ENCODE data around the gene EEF2K. TPM values are rescaled to one million over a fixed set of nuclear protein-coding genes. Genes with fewer than 3 reads are reported as not detected.

Gene EEF2K
- total RNA-seq, 1 experiment from 2014 or later = 15.9 TPM

GRCh38 chr16:22262460-22262859, 56.4 kb downstream of the EEF2K start:
- no peak for TF ChIP-seq CTCF (IDR thresholded peaks at IDR 0.05; ENCODE audit: unreplicated experiment)
- ChIA-PET POLR2A (interaction anchor here (0.9 kb wide), 1 partner anchor 9 kb away, joined by 4 read pairs; no protein-coding TSS in a partner anchor), CTCF (no interaction called here)
- no TSS peak for BruUV-seq (replicated peaks)
- Mint-ChIP-seq H3K9me3 (ENCODE audit: unreplicated experiment) (no peaks in the 10 kb centered on the region), H3K27ac (ENCODE audit: low read depth, unreplicated experiment) (no peak overlapping the region), H3K36me3 (ENCODE audit: insufficient read depth, unreplicated experiment) (peaks cover 73% of the 10 kb centered on the region), H3K4me1 (ENCODE audit: insufficient read depth, unreplicated experiment) (peaks cover 5% of the 10 kb centered on the region), H3K4me3 (ENCODE audit: unreplicated experiment) (no peak overlapping the region), H3K27me3 (ENCODE audit: insufficient read depth, unreplicated experiment) (no peaks in the 10 kb centered on the region)
- intact Hi-C loops (cut with micrococcal nuclease) = no loop called here
- no peak for DNase-seq (ENCODE audit: unreplicated experiment)

GRCh38 chr16:22264786-22265185, 58.7 kb downstream of the EEF2K start:
- POLR2A ChIA-PET = interaction anchor here (0.8 kb wide), 1 partner anchor 181 kb away, joined by 3 read pairs; no protein-coding TSS in a partner anchor
- peaks cover 62% of the 10 kb centered on the region for H3K36me3 Mint-ChIP-seq (ENCODE audit: insufficient read depth, unreplicated experiment)
- H3K4me1 Mint-ChIP-seq (ENCODE audit: insufficient read depth, unreplicated experiment) = no peaks in the 10 kb centered on the region
- H3K4me3 Mint-ChIP-seq (ENCODE audit: unreplicated experiment) = no peak overlapping the region
- CTCF ChIA-PET = interaction anchor here (0.7 to 0.8 kb wide), 2 partner anchors 13 to 16 kb away, joined by 3 to 6 read pairs; no protein-coding TSS in a partner anchor
- no TSS peak for BruUV-seq (replicated peaks)
- H3K27ac Mint-ChIP-seq (ENCODE audit: low read depth, unreplicated experiment) = no peak overlapping the region
- no peaks in the 10 kb centered on the region for H3K27me3 Mint-ChIP-seq (ENCODE audit: insufficient read depth, unreplicated experiment)
- DNase-seq (ENCODE audit: unreplicated experiment) = no peak
- no peaks in the 10 kb centered on the region for H3K9me3 Mint-ChIP-seq (ENCODE audit: unreplicated experiment)
- intact Hi-C loops (cut with micrococcal nuclease) = no loop called here
- TF ChIP-seq CTCF (IDR thresholded peaks at IDR 0.05; ENCODE audit: unreplicated experiment) = no peak

- no peak overlapping the region for H3K27ac Mint-ChIP-seq (ENCODE audit: low read depth, unreplicated experiment)
- no peak overlapping the region for H3K4me3 Mint-ChIP-seq (ENCODE audit: unreplicated experiment)
- no TSS peak for BruUV-seq (replicated peaks)
- POLR2A ChIA-PET = no interaction called here
- peaks cover under 1% of the 10 kb centered on the region for H3K4me1 Mint-ChIP-seq (ENCODE audit: insufficient read depth, unreplicated experiment)
- no peak for DNase-seq (ENCODE audit: unreplicated experiment)
- CTCF ChIA-PET = interaction anchor here (0.7 to 0.9 kb wide), 4 partner anchors 14 to 73 kb away, joined by 3 to 6 read pairs (median 4); no protein-coding TSS in a partner anchor
- no peaks in the 10 kb centered on the region for H3K27me3 Mint-ChIP-seq (ENCODE audit: insufficient read depth, unreplicated experiment)
- peaks cover 65% of the 10 kb centered on the region for H3K36me3 Mint-ChIP-seq (ENCODE audit: insufficient read depth, unreplicated experiment)
- intact Hi-C loops (cut with micrococcal nuclease) = no loop called here
- no peak for TF ChIP-seq CTCF (IDR thresholded peaks at IDR 0.05; ENCODE audit: unreplicated experiment)
- no peaks in the 10 kb centered on the region for H3K9me3 Mint-ChIP-seq (ENCODE audit: unreplicated experiment)
Measured at GRCh38 chr16:22265351-22265750, 59.3 kb downstream of the EEF2K start.

GRCh38 chr16:22266546-22266945, 60.5 kb downstream of the EEF2K start:
- H3K27ac Mint-ChIP-seq (ENCODE audit: low read depth, unreplicated experiment) = no peak overlapping the region
- ChIA-PET POLR2A (interaction anchor here (1.0 kb wide), 1 partner anchor 14 kb away, joined by 3 read pairs; no protein-coding TSS in a partner anchor), CTCF (interaction anchor here (0.9 kb wide), 1 partner anchor 59 kb away, joined by 4 read pairs; no protein-coding TSS in a partner anchor)
- TF ChIP-seq CTCF (IDR thresholded peaks at IDR 0.05; ENCODE audit: unreplicated experiment) = no peak
- no peaks in the 10 kb centered on the region for H3K27me3 Mint-ChIP-seq (ENCODE audit: insufficient read depth, unreplicated experiment)
- H3K9me3 Mint-ChIP-seq (ENCODE audit: unreplicated experiment) = no peaks in the 10 kb centered on the region
- H3K4me3 Mint-ChIP-seq (ENCODE audit: unreplicated experiment) = no peak overlapping the region
- no peak for DNase-seq (ENCODE audit: unreplicated experiment)
- intact Hi-C loops (cut with micrococcal nuclease) = no loop called here
- BruUV-seq (replicated peaks) = no TSS peak
- H3K36me3 Mint-ChIP-seq (ENCODE audit: insufficient read depth, unreplicated experiment) = peaks cover 74% of the 10 kb centered on the region
- H3K4me1 Mint-ChIP-seq (ENCODE audit: insufficient read depth, unreplicated experiment) = peaks cover 4% of the 10 kb centered on the region

All from MCF 10A (cell line).